ENCODE data around the gene TEX13A.
"Not testable (repeated sequence)": the region's sequence is repeated elsewhere in the genome, so short reads cannot be mapped to it uniquely, and the experiment has no call there.

Gene TEX13A, protein sequence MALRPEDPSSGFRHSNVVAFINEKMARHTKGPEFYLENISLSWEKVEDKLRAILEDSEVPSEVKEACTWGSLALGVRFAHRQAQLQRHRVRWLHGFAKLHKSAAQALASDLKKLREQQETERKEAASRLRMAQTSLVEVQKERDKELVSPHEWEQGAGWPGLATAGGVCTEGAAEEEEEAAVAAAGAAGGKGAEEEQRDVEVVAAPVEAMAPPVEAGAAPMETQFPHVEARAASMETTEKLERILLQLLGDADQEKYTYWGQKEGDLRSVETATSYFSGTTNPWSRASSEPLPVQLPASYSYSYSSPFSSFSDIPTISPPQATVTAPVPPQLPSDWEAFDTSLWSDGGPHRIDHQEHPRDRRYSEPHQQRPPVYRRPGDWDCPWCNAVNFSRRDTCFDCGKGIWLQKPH

DNA sequence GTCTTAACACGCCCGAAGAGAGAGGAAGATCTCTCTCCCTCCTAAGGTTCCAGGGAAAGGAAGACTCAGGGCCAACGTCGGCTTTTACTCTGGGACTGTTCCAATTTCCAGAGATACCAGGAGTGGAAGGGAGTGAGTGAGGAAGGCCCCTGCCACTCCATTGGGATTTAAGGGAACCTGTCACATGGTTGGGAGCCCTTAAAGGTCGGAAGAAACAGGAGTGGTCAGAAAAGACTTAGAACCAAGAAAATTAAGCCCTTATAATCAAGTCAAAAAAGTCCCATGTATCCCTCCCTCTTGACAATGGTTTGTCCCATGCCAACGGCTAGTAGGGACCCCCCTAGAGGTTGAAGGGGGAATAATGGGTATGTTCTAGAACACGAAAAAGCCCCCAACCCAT, at the start of gene TEX13A:
TEX13A (minus strand) TSS at position 59 of the 400 bp plus-strand sequence. CDS start 297 bp downstream, outside the sequence.
- DNase-seq = no peak

DNA sequence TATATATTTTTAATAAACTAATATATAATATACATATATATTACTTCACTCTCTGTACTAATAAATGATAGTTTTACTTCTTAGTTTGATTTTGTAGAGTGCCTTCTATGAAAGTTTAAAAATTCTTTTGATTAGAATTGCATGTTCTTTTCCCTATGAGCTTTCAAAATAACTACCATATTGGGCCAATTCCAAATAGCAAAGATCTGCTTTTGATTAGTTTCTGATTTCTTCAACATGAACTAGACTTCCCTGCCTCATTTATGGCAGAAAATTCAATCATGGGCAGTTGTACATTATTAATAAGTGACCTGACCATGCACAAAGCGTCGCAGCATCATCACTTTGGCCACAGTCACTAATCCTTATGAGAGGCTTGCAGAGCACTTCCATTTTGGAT, 48.9 kb upstream of the TEX13A start:
- no peak for DNase-seq

DNA sequence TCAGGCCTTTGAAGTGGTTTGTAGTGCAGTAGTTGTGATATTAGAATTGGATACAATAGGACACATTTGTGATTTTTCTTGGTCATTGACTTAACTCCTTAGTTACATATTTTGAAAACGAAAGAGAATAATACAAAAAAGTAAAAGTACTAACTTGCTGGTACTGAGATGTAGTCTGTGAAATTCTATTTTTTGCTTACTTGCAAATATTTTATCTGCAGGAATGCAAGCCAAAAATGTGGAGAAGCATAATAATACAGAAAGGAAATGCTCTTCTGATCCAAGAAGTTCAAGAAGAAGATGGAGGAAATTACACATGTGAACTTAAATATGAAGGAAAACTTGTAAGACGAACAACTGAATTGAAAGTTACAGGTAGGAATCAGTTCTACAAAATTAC, 46.7 kb upstream of the TEX13A start:
- no peak for DNase-seq

DNA sequence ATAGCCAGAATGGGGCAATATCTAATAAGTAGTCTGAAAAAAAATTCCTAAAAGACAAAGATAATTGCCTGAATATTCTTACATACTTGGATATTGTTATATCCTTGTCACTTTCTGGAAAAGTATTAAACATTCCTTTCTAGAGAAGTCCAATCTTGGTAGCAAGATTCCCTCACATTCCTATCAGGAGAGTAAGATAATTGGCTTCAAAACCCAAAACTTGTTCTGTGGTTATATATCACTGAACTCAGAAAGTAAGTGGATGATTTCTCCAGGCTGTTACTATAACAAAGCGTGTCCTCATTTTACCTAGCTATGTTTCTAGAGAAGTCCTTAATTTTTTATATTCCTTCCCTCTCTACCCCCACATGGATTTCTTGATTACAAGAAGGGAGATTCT, 46.0 kb upstream of the TEX13A start:
- no peak for DNase-seq

DNA sequence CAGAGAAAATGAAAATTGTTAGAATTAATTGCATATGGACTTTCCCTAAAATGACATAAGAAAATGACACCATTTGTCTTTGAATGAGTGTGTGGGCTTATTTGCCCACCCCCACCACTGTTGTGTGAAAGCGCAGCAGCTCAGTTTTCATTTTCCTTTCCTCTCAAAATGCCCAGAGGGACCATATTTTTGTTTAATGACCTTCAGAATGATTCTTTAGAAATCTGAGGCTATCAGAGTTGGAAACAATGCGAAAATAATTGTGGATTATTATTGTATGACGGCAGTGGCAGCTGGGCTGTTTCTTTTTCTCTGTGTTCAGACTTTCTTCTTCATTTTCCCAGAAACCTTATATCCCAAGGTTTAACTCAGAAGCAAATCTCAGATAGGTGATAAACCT, 44.6 kb upstream of the TEX13A start:
- DNase-seq = no peak

DNA sequence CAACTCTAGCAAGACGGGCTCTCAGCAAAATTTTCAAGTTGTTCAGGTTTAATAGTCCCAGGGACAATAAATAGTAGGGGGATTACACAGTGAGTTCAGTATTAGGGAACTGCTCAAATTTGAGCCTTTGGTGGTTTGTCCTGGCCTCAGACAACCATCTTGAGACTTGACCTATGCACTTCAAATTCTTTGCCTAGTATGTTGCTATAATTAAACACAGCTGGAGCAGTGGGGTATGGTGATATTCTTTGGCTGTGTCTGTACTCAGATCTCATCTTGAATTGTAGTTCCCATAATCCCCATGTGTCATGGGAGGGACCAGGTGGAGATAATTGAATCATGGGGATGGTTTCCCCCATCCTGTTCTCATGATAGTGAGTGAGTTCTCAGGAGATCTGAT, 43.3 kb upstream of the TEX13A start:
- DNase-seq = no peak

DNA sequence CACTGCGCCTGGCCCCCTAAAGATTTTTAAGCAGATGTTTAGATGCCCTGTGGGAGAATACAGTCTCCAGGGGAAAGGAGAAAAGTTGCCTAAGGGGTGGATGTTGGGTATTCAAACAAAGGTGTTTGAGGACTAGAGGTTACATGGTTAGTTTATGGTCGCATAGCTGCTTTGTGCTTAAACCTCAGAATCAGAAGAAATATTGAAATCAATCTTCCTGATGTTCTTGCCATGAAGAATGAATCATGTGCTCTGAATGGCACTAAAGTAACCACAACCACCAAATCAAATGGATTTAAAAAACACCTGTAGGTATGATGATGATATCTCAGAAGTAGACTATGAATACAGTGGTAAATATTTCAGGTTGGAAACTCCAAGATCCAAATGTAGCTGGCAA, 42.7 kb upstream of the TEX13A start:
- no peak for DNase-seq

DNA sequence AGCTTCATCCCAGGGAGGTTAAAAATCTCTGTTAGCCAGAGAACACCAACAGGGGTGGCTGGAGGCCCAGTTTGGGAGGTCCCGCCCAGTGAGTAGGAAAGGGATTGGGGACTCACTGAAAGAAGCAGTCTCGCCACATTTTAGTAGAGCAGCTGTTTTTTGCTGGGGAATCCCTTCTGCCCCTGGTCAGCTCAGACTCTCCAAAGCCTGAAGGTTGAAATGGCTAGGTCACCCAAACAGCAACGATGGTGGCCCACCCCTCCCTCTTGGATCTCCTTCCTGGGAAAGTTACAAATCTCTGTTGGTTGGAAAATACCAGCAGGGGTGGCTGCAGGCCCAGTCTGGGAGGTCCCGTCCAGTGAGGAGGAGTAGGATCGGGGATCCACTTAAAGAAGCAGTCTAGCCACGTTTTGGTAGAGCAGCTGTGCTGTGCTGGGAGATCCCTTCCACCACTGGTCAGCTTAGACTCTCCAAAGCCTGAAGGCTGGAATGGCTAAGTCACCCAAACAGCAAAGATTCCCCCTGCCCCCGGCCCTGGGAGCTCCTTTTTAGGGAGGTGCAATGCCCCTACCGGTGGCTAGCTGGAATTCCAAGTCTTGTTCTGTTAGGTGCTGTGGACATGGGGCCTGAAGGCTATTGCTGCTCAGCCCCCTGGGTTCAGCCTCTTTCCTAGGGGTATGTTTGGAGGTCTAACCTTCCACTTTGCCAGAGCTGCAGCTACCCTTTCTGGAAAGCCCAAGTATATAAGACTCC, 40.0 kb upstream of the TEX13A start:
- no peak for DNase-seq

DNA sequence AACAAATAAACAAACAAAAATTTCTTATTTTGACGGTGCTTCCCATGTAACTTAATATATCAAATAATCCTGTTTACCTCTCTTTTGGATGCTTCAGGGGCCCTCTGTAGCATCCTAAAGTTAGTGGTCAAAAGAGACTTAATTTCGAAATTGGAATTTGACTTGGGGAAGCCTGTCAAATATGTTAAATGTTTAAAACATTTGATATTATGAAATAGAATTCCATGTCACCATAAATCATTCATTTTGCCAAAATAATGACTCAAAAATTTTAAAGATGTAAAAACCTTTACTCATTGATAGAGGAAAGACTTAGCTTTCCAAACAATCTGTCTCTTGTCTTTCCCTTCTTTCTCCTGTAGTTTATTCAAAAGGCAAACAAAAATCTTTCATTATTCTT, 20.6 kb upstream of the TEX13A start:
- no peak for DNase-seq

DNA sequence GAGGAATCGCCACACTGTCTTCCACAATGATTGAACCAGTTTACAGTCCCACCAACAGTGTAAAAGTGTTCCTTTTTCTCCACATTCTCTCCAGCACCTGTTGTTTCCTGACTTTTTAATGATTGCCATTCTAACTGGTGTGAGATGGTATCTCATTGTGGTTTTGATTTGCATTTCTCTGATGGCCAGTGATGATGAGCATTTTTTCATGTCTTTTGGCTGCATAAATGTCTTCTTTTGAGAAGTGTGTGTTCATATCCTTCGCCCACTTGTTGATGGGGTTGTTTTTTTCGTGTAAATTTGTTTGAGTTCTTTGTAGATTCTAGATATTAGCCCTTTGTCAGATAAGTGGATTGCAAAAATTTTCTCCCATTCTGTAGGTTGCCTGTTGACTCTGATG, 16.9 kb upstream of the TEX13A start:
- not testable (repeated sequence) for DNase-seq

DNA sequence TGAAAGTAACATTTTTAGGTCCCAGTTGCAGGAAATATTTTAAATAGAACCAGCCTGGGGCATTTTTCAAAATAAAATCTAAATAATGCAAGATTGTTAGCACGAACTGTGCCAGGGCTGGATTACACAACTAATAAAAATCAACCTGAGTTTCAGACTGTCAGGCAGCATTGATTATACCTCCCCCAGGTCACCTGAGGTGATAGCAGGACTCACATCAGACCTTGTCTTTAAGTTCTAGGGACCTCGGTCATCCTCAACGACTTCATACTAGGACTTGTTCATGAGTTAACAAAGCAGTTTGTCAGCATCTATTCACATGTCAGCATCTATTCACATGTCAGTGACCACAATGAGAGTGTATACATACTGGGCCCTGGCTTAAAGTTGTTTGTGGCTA, 8.7 kb upstream of the TEX13A start:
- DNase-seq = no peak

DNA sequence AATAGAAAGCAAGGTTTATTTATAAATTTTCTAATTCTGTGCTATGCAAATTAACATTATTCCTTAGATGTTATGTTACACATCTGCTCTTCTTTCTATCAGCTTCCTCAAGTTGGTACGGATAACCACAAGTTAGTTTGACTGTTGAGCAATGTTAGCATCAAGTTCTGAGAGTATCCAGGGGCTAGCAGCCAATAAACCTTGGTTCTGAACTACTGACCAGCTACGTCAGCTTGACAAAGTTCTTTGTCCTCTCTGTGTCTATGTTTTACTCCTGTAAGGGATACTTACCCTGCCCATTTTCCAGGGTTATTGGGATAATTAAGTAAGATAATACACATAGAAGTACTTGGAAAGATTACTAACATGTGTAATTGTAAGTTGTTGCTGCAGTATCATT, 8.1 kb upstream of the TEX13A start:
- DNase-seq = no peak

DNA sequence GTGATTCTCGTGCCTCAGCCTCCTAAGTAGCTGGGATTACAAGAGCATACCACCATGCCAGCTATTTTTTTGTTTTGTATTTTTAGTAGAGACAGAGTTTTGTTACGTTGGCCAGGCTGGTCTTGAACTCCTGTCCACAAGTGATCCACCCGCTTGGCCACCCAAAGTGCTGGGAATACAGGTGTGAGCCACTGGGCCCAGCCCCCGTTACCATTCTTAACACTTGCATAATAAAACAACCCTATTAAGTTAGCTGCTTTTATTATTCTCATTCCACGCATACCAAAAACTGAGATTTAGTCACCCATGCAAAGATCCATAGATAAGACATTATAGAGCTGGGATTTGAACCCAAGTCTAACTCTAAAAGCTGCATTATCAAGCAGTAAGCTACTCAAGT, 6.0 kb upstream of the TEX13A start:
- no peak for DNase-seq

DNA sequence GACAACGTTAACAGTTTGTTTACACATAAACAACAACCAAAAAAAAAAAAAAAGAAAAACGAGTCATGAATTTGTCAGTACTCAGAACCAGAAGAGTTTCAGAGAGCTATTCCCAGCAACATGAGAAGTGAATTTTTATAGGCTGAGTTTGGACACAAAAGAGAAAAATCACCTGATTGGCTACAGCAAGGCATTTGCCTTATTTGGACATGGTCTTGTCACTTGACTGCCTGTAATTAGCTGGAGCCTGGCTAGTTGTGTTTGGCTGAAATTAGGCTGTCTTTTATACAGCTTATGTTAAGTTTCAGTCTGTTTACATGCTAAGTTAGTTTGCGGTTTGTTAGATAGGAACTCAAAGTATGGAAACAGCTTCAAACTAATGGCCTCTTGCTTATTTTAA, 880 bp upstream of the TEX13A start:
- no peak for DNase-seq

DNA sequence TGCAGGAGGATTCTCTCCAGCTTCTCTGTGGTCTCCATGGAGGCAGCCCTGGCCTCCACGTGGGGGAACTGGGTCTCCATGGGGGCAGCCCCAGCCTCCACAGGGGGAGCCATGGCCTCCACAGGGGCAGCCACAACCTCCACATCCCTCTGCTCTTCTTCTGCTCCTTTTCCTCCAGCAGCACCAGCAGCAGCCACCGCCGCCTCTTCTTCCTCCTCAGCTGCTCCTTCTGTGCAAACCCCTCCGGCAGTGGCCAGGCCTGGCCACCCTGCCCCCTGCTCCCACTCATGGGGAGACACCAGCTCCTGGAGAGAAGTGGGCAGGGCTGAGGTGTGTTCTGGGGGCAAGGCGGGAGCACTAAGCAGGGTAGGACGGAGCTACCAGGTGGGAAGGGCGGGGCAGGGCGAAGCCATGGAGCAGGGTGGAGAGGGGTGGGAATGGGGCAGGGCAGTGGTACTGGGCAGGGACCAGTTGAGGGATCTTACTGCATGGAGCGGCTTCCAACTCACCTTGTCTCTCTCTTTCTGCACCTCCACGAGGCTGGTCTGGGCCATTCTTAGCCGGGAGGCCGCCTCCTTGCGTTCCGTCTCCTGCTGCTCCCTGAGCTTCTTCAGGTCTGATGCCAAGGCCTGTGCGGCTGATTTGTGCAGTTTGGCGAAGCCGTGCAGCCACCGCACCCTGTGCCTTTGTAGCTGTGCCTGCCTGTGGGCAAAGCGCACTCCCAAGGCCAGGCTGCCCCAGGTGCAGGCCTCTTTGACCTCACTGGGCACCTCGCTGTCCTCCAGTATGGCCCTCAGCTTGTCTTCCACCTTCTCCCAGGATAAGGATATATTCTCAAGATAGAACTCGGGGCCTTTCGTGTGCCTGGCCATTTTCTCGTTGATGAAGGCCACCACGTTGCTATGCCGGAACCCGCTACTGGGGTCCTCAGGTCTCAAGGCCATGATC, 766 bp downstream of the TEX13A start:
- DNase-seq = no peak

DNA sequence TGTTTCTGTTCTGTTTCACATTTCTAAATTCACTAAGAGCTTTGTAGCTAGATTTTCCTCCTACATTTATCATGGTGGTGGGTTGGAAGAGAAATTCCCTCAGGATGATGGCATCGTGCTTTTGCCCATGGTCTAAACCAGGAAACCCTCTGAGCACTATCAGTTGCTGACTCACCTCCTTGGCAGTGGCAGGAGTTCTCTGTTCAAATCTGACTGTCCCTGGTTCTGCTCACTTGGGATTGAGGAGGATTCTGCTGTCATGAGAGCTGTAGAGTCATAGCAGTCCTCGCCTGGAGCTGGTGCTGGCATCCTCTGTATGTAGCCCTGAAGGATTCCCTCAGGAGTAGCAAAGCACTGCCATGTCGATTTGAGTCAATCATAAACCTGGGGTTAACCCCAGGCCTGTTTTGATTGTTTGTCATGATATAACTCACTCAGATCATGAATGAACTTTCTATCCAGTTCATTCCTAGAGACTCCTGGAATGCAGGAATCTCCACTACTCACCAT, 9.4 kb downstream of the TEX13A start:
- DNase-seq = no peak

DNA sequence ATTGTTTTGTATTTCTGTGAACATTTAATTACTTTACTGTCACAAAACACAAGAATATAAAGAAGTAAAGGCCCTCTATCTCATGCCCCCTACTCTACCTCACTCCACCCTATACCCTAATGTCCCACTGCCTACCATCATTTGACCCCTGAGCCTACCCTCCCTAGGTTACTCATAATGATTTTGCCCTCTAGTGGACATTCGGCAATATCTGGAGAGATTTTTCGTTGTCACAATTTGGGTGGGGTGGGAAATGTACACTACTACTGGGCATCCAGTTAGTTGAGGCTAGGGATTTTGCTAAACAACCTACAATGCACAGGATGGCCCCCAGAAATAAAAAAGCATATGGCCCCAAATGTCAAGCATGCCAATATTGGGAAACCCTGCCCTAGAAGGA, 10.2 kb downstream of the TEX13A start:
- DNase-seq = no peak

DNA sequence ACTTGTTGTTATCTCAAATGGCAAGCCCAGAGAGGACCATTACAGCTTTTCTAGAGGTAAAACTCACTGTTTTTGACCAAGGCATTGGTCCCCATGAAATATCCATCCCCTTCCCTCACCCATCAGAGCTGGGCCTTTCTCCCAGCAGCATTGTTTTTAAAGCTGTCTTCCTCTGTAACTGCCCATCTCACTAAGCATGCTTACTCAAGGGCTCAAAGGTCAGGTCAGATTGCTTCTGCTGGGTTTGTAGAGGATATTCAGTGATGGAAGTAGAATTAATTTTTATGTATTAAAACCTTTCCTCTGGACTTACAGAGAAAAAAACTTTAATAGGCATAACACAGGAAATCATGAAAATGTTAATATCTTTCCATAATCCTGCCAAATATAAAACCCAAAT, 11.1 kb downstream of the TEX13A start:
- DNase-seq = no peak

DNA sequence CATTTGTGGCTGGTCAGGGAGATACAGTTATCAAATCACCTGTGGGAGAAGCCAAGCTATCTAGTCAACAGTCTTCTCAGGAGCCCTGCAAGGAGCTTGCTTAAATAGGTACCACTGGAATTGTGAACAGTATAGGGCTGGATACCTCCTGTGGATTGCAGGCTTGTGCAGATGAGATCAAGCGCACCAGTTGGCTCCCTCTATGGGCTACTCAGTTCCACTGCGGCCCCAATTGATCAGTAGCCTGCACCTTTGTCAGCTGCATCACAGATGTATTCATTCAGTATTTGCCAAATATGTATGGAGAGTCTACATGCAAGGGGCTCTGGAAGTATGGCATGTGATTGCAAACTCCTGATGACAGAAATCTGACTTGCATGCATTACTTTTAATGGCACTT, 28.6 kb downstream of the TEX13A start:
- no peak for DNase-seq

DNA sequence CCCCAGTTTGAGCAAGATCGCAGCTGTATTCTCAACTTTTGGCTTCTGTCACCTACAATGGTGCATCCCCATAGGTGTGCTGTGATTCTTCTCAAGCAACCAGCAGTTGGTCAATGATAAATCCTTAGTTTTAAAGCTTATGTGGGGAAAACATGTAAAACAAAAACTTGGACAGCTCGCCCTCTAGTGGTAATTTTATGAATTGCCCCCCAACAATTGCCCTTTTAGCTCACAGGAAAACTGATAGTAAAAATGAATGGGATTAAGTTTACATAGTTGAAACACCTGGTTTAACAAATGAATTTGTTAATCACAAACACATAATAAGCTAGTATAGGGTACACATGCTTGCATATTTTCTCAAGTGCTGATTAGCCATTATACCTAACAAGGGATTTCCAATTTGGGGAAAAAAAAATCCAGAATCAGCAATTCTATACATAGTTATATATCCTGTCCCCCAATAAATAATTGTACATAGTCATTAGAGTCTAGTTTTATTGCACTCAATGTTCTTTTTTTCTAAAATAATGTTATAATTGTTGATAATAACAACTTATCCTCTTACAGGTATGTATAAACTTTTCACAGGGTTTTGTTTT, 30.1 kb downstream of the TEX13A start:
- DNase-seq = peak in 1 of 2 donors; percentile 28

DNA sequence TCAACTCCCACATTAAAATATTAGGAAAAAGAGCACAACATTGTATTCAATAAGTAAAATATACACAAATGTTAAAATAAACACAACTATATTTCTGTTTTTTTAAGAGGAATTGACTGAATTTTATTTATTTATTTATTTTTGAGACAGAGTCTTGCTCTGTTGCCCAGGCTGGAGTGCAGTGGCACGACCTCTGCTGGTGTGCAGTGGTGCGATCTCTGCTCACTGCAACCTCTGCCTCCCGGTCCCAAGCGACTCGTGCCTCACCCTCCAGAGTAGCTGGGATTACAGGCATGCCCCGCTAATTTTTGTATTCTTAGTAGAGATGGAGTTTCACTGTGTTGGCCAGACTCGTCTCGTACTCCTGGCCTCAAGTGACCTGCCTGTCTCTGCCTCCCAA, 31.4 kb downstream of the TEX13A start:
- DNase-seq = no peak

DNA sequence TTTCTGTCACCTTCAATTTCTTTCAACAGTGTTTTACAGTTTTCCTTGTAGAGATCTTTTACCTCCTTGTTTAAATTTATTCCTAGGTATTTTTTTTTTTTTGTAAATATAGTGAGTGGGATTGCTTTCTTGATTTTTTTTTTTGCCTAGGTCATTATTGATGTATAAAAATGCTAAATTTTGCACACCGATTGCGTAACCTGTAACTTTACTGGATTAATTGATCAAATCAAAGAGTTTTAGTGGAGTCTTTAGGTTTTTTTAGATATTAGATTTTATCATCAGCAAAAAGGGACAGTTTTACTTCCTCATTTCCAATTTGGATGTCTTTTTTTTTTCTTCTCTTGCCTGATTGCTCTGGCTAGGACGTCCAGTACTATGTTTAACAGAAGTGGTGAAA, 40.9 kb downstream of the TEX13A start:
- DNase-seq = no peak

DNA sequence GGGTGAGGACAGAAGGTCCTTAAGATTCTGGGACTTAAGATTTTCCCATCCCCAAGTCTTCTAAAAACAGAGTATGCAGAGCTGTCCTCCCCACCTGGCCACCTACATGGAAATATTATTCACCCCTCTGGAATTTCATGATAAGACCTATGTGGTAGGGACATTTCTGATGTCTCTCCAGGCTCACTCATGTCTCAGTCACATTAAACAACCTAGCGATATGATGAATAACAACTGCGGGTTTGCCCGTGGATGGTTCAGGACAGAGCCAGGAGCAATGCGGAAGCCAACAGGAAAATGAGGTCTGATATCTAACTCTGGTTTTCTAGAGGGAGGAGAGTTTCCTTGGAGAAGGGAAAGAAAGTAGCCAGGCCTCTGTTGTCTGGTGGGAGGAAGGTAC, 47.4 kb downstream of the TEX13A start:
- DNase-seq = no peak

Data from inflammatory macrophage treated with lipopolysaccharide for 1 hour (primary cell).